NCI-H524 (cell line): Measurements from ENCODE around the gene CLCN6.

Experiments used
- DNase-seq, 2 experiments: peaks; one replicate each; lab custom pipeline; 2025; lab: John Stamatoyannopoulos, UW

CLCN6 gene

GRCh38 chr1:11879311-11880180, 73.6 kb downstream of the CLCN6 start:
- DNase-seq: no peak

- DNase-seq: no peak
These were observed 74.2 kb downstream of the CLCN6 start for GRCh38 chr1:11880181-11880575.

- peak; percentile 41 to 84 for DNase-seq
These were observed 75.1 kb downstream of the CLCN6 start for GRCh38 chr1:11880911-11881748.

- no peak for DNase-seq
These were observed 75.9 kb downstream of the CLCN6 start for GRCh38 chr1:11881749-11882441.

GRCh38 chr1:11882814-11883538, 77.0 kb downstream of the CLCN6 start:
- DNase-seq: no peak

DNA sequence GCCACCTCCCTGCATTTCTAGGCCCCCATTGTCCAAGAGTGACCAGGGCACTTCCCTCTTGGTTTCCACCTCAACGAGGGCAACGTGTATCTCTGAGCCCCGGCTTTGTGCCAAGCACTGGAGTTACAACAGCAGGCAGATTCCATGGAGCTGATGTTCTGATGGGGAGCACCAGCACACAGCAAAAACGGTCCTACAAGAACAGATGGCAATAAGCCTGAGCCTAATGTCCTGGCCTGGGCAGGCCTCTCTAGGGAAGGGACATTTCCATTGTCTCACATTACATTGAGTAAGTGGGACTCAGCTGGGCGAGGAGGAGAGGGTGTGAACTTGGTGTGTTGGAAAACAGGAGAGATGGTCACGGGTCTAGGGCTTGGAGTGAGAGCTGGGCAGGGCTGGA, 79.9 kb downstream of the CLCN6 start:
- DNase-seq: peak; percentile 71 to 90

DNA sequence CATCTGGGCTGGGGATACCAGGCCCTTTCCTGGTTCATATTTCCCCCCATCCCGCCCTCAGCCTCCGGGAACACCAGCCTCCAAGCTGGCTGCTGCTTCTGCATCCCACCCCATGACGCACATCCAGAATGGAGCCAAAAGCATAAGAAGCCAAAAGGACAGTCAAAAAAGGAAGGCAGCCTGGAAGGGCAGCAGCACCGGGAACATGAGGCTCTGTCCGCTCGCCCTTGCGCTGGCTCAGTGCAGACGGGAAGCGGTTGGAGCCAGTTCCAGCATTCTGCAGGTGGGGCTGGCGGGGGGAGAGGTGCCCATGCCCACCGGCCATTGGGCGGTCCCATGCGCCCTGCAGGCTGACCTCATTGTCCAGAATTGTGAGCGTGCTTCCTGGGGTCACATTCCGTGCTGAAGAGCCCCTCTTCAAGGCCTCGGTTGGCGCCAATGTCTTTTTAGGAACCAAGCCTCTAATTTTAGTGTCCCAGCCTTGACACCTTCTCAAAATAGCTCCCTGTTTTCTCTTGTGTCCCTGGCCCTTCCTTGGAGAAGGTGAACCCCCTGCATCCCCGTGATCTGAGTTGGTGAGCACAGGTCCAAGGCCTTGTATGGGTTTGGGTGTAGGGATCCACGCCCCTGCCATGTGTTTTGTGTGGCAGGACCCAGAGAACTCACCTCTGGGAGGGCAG, 81.1 kb downstream of the CLCN6 start:
- DNase-seq: no peak

DNA sequence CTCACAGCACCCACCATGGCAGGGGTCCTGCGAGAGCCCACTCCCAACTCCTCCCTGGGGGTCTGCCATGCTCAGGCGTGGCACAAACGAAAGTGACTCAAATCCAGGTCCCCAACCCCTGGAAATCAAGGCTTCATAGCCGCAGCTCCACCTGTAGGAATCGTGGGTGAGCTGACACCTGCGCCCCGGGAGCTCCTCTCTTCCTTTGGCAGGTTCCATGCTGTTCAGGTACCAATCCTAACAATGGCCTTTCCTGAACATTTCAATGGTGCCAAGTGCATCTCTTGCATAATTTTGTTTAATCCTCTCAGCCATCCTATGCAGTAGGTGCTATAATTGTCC, 81.6 kb downstream of the CLCN6 start:
- no peak for DNase-seq

GRCh38 chr1:11888206-11888876, 82.3 kb downstream of the CLCN6 start:
- DNase-seq: no peak

- no peak for DNase-seq
These were observed 82.9 kb downstream of the CLCN6 start for GRCh38 chr1:11888877-11889208.

GRCh38 chr1:11891433-11892186, 85.6 kb downstream of the CLCN6 start:
- DNase-seq: no peak
